ENCODE measurements around the gene PARD3. TPM values are rescaled to one million over a fixed set of nuclear protein-coding genes. Genes with fewer than 3 reads are reported as not detected.

The PARD3 gene
- total RNA-seq, 1 experiment from 2014 or later = 46.3 TPM

- TF ChIP-seq YY1 (IDR thresholded peaks at IDR 0.05; ENCODE audit: extremely low read depth, insufficient replicate concordance, low read depth, low read length) (no peak), ATF3 (IDR thresholded peaks at IDR 0.05) (no peak), CEBPB (IDR thresholded peaks at IDR 0.05; ENCODE audit: low read depth) (no peak), SP1 (IDR thresholded peaks at IDR 0.05; ENCODE audit: low read depth) (no peak), ZFX (IDR thresholded peaks at IDR 0.05) (no peak)
Measured at GRCh38 chr10:34601691-34602090, 213.4 kb downstream of the PARD3 start (continued).

GRCh38 chr10:34599026-34599795 lies 215.9 kb downstream of the PARD3 start:
- TF ChIP-seq FOSL1 (IDR thresholded peaks at IDR 0.05; ENCODE audit: low read depth) (no peak), ELF1 (IDR thresholded peaks at IDR 0.05; ENCODE audit: borderline replicate concordance, low read depth) (no peak), CTCF (IDR thresholded peaks at IDR 0.05 in 2 of 3, conservative IDR thresholded peaks at IDR 0.05 in 1 of 3; ENCODE audit: borderline replicate concordance in 1 of 3, insufficient read depth in 1 of 3, low read depth in 2 of 3, low read length in 2 of 3) (no peak), EZH2phosphoT487 (IDR thresholded peaks at IDR 0.05; ENCODE audit: borderline replicate concordance) (no peak), RAD21 (IDR thresholded peaks at IDR 0.05; ENCODE audit: low read depth) (no peak), TCF7L2 (IDR thresholded peaks at IDR 0.05; ENCODE audit: borderline replicate concordance, extremely low read depth, insufficient read depth, insufficient read length) (no peak), JUND (IDR thresholded peaks at IDR 0.05) (no peak), POLR2A (IDR thresholded peaks at IDR 0.05; ENCODE audit: borderline replicate concordance, extremely low read depth, insufficient read depth, insufficient read length) (no peak), EZH2 (IDR thresholded peaks at IDR 0.05) (no peak), ATF3 (IDR thresholded peaks at IDR 0.05) (no peak), SP1 (IDR thresholded peaks at IDR 0.05; ENCODE audit: low read depth) (no peak), ZFX (IDR thresholded peaks at IDR 0.05) (no peak), YY1 (IDR thresholded peaks at IDR 0.05; ENCODE audit: extremely low read depth, insufficient replicate concordance, low read depth, low read length) (no peak)
- TF ChIP-seq, protein P1, sequence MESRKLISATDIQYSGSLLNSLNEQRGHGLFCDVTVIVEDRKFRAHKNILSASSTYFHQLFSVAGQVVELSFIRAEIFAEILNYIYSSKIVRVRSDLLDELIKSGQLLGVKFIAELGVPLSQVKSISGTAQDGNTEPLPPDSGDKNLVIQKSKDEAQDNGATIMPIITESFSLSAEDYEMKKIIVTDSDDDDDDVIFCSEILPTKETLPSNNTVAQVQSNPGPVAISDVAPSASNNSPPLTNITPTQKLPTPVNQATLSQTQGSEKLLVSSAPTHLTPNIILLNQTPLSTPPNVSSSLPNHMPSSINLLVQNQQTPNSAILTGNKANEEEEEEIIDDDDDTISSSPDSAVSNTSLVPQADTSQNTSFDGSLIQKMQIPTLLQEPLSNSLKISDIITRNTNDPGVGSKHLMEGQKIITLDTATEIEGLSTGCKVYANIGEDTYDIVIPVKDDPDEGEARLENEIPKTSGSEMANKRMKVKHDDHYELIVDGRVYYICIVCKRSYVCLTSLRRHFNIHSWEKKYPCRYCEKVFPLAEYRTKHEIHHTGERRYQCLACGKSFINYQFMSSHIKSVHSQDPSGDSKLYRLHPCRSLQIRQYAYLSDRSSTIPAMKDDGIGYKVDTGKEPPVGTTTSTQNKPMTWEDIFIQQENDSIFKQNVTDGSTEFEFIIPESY (IDR thresholded peaks at IDR 0.05; ENCODE audit: extremely low read depth, insufficient replicate concordance, low read length) = no peak
- TF ChIP-seq, protein P2, sequence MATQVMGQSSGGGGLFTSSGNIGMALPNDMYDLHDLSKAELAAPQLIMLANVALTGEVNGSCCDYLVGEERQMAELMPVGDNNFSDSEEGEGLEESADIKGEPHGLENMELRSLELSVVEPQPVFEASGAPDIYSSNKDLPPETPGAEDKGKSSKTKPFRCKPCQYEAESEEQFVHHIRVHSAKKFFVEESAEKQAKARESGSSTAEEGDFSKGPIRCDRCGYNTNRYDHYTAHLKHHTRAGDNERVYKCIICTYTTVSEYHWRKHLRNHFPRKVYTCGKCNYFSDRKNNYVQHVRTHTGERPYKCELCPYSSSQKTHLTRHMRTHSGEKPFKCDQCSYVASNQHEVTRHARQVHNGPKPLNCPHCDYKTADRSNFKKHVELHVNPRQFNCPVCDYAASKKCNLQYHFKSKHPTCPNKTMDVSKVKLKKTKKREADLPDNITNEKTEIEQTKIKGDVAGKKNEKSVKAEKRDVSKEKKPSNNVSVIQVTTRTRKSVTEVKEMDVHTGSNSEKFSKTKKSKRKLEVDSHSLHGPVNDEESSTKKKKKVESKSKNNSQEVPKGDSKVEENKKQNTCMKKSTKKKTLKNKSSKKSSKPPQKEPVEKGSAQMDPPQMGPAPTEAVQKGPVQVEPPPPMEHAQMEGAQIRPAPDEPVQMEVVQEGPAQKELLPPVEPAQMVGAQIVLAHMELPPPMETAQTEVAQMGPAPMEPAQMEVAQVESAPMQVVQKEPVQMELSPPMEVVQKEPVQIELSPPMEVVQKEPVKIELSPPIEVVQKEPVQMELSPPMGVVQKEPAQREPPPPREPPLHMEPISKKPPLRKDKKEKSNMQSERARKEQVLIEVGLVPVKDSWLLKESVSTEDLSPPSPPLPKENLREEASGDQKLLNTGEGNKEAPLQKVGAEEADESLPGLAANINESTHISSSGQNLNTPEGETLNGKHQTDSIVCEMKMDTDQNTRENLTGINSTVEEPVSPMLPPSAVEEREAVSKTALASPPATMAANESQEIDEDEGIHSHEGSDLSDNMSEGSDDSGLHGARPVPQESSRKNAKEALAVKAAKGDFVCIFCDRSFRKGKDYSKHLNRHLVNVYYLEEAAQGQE (IDR thresholded peaks at IDR 0.05; ENCODE audit: low read depth) = no peak
- BruUV-seq (replicated peaks) = no TSS peak
- no peaks in the 10 kb centered on the region for H3K27me3 ChIP-seq (ENCODE audit: insufficient read depth, low read length)
- no peak overlapping the region for H3K9ac ChIP-seq (ENCODE audit: low read length)
- POLR2A ChIA-PET = no interaction called here
- H4K20me1 ChIP-seq (ENCODE audit: insufficient read depth) = no peaks in the 10 kb centered on the region
- CTCF ChIA-PET = no interaction called here
- H3K9me3 ChIP-seq (ENCODE audit: control insufficient read depth in 1 of 2, insufficient read depth in 1 of 2, low read depth in 1 of 2, low read length in 2 of 2) = no peaks in the 10 kb centered on the region
- peaks cover 18% of the 10 kb centered on the region for H3K79me2 ChIP-seq (ENCODE audit: insufficient read depth, low read length)
- H3K4me3 ChIP-seq (replicated peaks in 1 of 2; ENCODE audit: low read depth in 1 of 2, low read length in 2 of 2) = no peak overlapping the region
- H2AFZ ChIP-seq (ENCODE audit: low read depth, low read length, poor library complexity, severe bottlenecking) = no peak overlapping the region
- no peak overlapping the region for H3K4me2 ChIP-seq (ENCODE audit: low read length)
- no peak overlapping the region for H3K27ac ChIP-seq (ENCODE audit: low read depth, low read length)
- RAD21 ChIA-PET (ENCODE audit: low non-redundant PET in 1 of 2, low total read pairs in 2 of 2, uncharacterized antibody in 2 of 2, unreplicated experiment in 2 of 2) = no interaction called here
- H3K36me3 ChIP-seq (ENCODE audit: control insufficient read depth in 1 of 2, insufficient read depth in 2 of 2, low read length in 2 of 2) = no peaks in the 10 kb centered on the region
- DNase-seq (ENCODE audit: low read depth, low spot score) = no peak
- intact Hi-C loops (cut with micrococcal nuclease) = no loop called here
- 0 out of 4 replicates have a peak, but pooled peaks cover 0 to 3% of the 10 kb centered on the region in 2 experiments for H3K4me1 ChIP-seq (ENCODE audit: control insufficient read depth in 1 of 2, insufficient read depth in 2 of 2, low read length in 2 of 2)
- no peak for ATAC-seq
- no peaks in the 10 kb centered on the region for H3K9me2 ChIP-seq (ENCODE audit: insufficient read depth)

All from HCT116 (cell line).